Measurements from ENCODE around the gene OXCT1. TPM values are rescaled to one million over a fixed set of nuclear protein-coding genes. Genes with fewer than 3 reads are reported as not detected.

OXCT1 gene
- total RNA-seq: 7.0 and 8.2 TPM in 2 replicates

DNA sequence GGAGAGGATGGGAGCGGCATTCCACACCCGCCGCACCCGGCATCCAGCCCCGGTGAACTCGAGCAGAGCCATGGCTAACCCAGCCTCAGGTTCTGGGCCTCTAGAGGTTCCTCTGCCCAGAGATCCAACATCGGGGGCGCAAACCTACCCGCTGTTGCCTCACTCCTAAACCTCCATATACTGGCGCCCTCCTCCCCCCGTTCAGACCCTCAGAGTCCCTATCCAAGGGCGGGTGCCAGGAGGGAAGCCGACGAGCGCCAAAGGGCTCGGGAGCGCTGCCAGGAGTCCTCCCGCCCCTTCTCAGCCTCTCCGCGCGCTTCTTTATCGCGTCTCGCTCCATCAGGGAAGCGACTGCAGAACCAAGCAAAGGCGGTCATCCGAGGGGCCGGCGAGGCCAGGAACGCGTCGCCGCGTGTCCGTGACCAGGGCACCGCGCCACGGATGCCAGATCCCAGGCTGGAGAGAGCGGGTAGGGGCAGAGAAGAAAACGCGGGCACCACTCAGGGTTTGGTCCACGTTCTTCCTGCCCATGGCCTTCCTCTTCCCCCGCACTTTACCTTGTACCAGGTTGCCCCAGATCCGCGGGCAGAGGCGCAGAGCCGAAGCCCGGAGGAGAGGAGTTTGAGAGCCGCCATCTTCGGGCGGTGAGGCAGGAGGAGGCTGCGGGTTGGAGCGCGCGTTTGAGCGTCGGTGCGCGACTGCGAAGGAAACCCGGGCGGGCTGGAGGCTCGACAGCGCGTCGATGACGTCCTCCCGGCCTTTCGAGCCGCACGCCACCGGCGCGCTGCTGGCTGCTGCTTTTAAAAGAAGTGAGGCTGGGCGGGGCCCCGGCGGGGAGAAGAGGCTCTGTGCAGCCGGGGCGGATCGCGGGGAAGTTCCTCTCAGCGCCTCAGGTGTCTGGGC, at the start of gene OXCT1:
TSS of gene OXCT1 (minus strand) at position 702 of the 903 bp plus-strand sequence. CDS start at position 635, 67 bp downstream.

DNA sequence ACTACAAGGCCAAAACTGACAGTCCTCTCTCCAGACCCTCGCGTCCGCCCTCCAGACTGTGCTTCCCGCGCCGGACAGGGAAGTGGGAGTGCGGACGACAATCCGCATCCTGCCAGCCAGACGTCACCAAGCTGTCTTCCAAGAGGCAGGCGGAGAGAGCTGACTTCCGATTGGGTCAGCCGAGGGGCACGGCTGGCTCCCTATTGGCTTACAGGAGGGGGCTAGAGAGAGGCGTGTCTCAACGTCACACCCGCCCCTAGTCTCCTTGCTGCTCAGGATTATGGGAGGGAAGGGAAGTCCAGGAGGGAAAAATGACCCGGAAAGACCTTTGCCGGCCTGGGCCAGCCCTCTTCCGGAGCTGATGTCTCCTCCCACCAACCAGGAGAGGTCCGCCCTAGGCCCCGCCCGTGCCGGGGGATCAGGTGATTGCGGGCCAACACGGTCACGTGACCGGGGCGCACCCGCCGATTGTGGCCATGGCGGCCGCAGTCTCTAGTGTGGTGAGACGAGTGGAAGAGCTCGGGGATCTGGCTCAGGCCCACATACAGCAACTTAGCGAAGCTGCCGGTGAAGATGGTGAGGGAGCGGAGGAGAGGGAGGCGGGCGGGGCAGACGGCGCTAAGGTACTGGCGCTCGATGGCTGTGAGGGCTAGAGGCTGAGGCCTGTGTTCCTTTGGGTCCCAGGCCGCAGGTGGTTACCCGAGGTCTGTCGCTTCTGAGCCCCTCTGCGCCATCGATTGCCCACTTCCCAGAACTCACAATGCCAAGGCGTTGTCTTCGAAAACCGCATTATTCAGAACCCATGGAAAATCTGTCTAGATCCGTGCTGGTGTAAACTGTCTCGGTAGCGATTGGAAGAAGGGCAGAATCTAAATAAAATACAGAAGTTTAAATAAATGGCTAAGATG, 33.9 kb upstream of the OXCT1 start, which contains the start of gene RIMOC1:
TSS of gene RIMOC1 (plus strand) at position 453 of the 908 bp plus-strand sequence. CDS start at position 477, 24 bp downstream.

Other genes starting within 250 kb of the OXCT1 start
- 9.2 and 14.3 TPM in 2 replicates for gene RIMOC1, start 33.9 kb upstream of the OXCT1 start, total RNA-seq
- 6.5 and 7.2 TPM in 2 replicates for gene FBXO4, start 54.9 kb upstream of the OXCT1 start, total RNA-seq